DOHH2 (cell line): Measurements from ENCODE around the gene ADAMTS3.

Experiments used
- H3F3A ChIP-seq: fragments of 200-600 bp; sonication (generic), shearing (Covaris generic); 2 replicates; pipeline ENCODE4 v1.6.0; 2016; ENCODE audit warnings: antibody characterized with exemption, mild to moderate bottlenecking; ENCODE audit not compliant: control insufficient read depth, insufficient read depth
- H3K27ac ChIP-seq: fragments of 200-600 bp; sonication (generic); 2 replicates; pipeline ENCODE4 v1.5.1; 2014; ENCODE audit warnings: low read depth, mild to moderate bottlenecking, low read length, moderate library complexity
- H3K27me3 ChIP-seq: fragments of 200-600 bp; sonication (generic); 2 replicates; pipeline ENCODE4 v1.6.1; 2014; ENCODE audit warnings: mild to moderate bottlenecking, low read length, mixed read lengths; ENCODE audit not compliant: control insufficient read depth
- H3K36me3 ChIP-seq: fragments of 200-600 bp; sonication (generic); 2 replicates; pipeline ENCODE4 v1.6.1; 2014; ENCODE audit warnings: mild to moderate bottlenecking, low read length, moderate library complexity, mixed read lengths; ENCODE audit not compliant: control insufficient read depth
- H3K4me1 ChIP-seq: fragments of 200-600 bp; sonication (generic); 2 replicates; pipeline ENCODE4 v1.6.1; 2014; ENCODE audit warnings: mild to moderate bottlenecking, low read length, mixed read lengths; ENCODE audit not compliant: control insufficient read depth
- H3K4me2 ChIP-seq: fragments of 200-600 bp; sonication (generic); 2 replicates; pipeline ENCODE4 v1.6.0; 2014; ENCODE audit warnings: mild to moderate bottlenecking, low read length, moderate library complexity
- H3K4me3 ChIP-seq: fragments of 200-600 bp; sonication (generic); 2 replicates; pipeline ENCODE4 v1.5.1; 2014; ENCODE audit warnings: mild to moderate bottlenecking, low read length, mixed read lengths
- H3K79me2 ChIP-seq: fragments of 200-600 bp; sonication (generic); 2 replicates; pipeline ENCODE4 v1.6.1; 2014; ENCODE audit warnings: mild to moderate bottlenecking, low read length, mixed read lengths; ENCODE audit not compliant: control insufficient read depth
- H3K9me2 ChIP-seq: fragments of 200-600 bp; sonication (generic); replicated peaks from 2 replicates; pipeline ENCODE4 v1.6.1; 2014; ENCODE audit warnings: mild to moderate bottlenecking, low read length, mixed read lengths; ENCODE audit not compliant: control insufficient read depth
- H3K9me3 ChIP-seq: fragments of 200-600 bp; sonication (generic); 2 replicates; pipeline ENCODE4 v1.6.1; 2014; ENCODE audit warnings: antibody characterized with exemption, low read length, mixed read lengths; ENCODE audit not compliant: control insufficient read depth, insufficient read depth
- H4K20me1 ChIP-seq: fragments of 200-600 bp; sonication (generic); 2 replicates; pipeline ENCODE4 v1.6.0; 2014; ENCODE audit warnings: low read depth, mild to moderate bottlenecking, antibody characterized with exemption, low read length, moderate library complexity; ENCODE audit not compliant: control insufficient read depth, insufficient read depth
- CTCF ChIP-seq: fragments of 200-600 bp; sonication (generic); IDR thresholded peaks from one replicate; pipeline ENCODE4 v1.5.1; 2014; ENCODE audit warnings: antibody characterized with exemption, mild to moderate bottlenecking, low read depth, low read length; ENCODE audit not compliant: poor library complexity, severe bottlenecking
- EZH2phosphoT487 ChIP-seq: fragments of 200-600 bp; sonication (generic); IDR thresholded peaks from 2 replicates; pipeline ENCODE4 v1.6.1; 2017; ENCODE audit warnings: borderline replicate concordance, mild to moderate bottlenecking, antibody characterized with exemption, low read length, moderate library complexity, mixed read lengths

Gene ADAMTS3

GRCh38 chr4:72473434-72473900 is 95.6 kb downstream of the ADAMTS3 start:
- TF ChIP-seq EZH2phosphoT487 (no peak), CTCF (no peak)

GRCh38 chr4:72471816-72472215 is 97.2 kb downstream of the ADAMTS3 start:
- H3K9me2 ChIP-seq: no peaks in the 10 kb centered on the region
- H3K4me2 ChIP-seq: no peak overlapping the region
- H3K36me3 ChIP-seq: no peaks in the 10 kb centered on the region
- H3K27ac ChIP-seq: no peak overlapping the region
- no peaks in the 10 kb centered on the region for H3F3A ChIP-seq
- no peaks in the 10 kb centered on the region for H3K27me3 ChIP-seq
- no peaks in the 10 kb centered on the region for H3K4me1 ChIP-seq
- no peaks in the 10 kb centered on the region for H3K79me2 ChIP-seq
- H3K9me3 ChIP-seq: no peaks in the 10 kb centered on the region
- no peak overlapping the region for H3K4me3 ChIP-seq
- no peak for TF ChIP-seq CTCF
- TF ChIP-seq EZH2phosphoT487: no peak
- no peaks in the 10 kb centered on the region for H4K20me1 ChIP-seq

More at GRCh38 chr4:72473434-72473900, 95.6 kb downstream of the ADAMTS3 start:
- Histone ChIP-seq H3K27ac (no peak overlapping the region), H3K27me3 (no peaks in the 10 kb centered on the region), H3K4me2 (no peak overlapping the region), H3F3A (no peaks in the 10 kb centered on the region), H3K4me1 (no peaks in the 10 kb centered on the region), H3K9me2 (no peaks in the 10 kb centered on the region), H3K79me2 (no peaks in the 10 kb centered on the region), H3K4me3 (no peak overlapping the region), H3K36me3 (no peaks in the 10 kb centered on the region), H4K20me1 (no peaks in the 10 kb centered on the region), H3K9me3 (no peaks in the 10 kb centered on the region)

- Histone ChIP-seq H3K27ac (no peak overlapping the region), H3K4me1 (no peaks in the 10 kb centered on the region), H3K9me2 (no peaks in the 10 kb centered on the region), H3K27me3 (no peaks in the 10 kb centered on the region), H3K4me3 (no peak overlapping the region), H4K20me1 (no peaks in the 10 kb centered on the region), H3K4me2 (no peak overlapping the region), H3K79me2 (no peaks in the 10 kb centered on the region), H3F3A (no peaks in the 10 kb centered on the region), H3K9me3 (no peaks in the 10 kb centered on the region), H3K36me3 (no peaks in the 10 kb centered on the region)
- TF ChIP-seq CTCF (peak; percentile 64), EZH2phosphoT487 (no peak)
These were observed 100.0 kb downstream of the ADAMTS3 start for GRCh38 chr4:72468904-72469502.
